WI38 (cell line): Measurements from ENCODE around the gene LRWD1.
"Not testable (repeated sequence)": the region's sequence is repeated elsewhere in the genome, so short reads cannot be mapped to it uniquely, and the experiment has no call there.

Experiments used
- H3K4me3 ChIP-seq: 2 replicates; pipeline ENCODE4 v1.5.1; 2011; ENCODE audit warnings: low read depth, mild to moderate bottlenecking, control low read depth, low read length

The LRWD1 gene

DNA sequence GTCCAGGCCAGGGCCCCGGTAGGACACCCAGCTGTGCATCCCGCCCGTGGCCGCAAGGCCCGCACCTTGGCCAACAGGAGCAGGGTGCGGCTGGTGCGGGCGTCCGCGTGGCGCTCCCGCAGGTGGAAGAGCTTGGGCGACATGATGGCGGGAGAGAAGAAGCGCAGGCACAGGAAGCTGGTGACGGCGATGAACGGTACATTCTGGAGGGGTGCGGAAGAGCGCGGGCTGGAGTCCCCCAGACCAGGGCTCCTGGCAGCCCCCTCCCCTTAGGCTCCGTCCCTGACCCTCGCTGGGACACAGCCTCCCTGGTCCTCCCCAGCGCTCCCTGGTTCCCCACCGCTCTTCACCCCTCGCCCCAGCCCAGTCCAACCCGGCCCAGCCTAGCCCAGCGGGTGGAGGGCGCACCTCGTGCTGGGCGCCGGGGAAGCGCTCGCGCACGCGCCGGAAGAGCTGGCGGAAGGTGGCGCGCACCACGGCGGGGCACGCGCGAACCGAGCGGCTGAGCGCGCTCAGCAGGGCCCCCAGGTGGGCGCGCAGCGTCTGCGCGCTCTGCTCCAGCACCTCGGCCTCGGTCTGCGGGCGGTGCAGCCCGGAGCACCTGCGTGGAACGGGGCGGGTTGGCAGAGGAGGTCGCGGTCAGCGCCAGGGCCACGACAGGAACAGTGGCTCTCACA is 29.8 kb downstream of the LRWD1 start:
- H3K4me3 ChIP-seq = not testable (repeated sequence)

GRCh38 chr7:102496861-102497260 is 32.1 kb downstream of the LRWD1 start:
- H3K4me3 ChIP-seq = not testable (repeated sequence)

DNA sequence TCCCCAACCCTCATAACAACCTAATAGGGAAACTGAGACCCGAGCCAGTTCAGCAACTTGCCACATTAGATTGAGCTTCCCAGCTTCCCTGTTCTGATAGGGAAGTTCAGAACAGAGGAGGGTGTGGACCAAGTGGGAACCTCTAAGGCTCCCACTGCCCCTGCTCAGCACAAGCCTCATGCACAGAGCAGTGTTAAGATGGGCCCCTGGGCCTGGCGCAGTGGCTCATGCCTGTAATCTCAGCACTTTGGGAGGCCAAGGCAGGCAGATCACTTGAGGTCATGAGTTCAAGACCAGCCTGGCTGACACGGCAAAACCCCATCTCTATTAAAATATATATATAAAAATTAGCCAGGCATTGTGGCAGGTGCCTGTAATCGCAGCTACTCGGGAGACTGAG is 32.5 kb downstream of the LRWD1 start:
- H3K4me3 ChIP-seq = not testable (repeated sequence)

- not testable (repeated sequence) for H3K4me3 ChIP-seq
Measured at GRCh38 chr7:102498321-102498720, 33.5 kb downstream of the LRWD1 start.

DNA sequence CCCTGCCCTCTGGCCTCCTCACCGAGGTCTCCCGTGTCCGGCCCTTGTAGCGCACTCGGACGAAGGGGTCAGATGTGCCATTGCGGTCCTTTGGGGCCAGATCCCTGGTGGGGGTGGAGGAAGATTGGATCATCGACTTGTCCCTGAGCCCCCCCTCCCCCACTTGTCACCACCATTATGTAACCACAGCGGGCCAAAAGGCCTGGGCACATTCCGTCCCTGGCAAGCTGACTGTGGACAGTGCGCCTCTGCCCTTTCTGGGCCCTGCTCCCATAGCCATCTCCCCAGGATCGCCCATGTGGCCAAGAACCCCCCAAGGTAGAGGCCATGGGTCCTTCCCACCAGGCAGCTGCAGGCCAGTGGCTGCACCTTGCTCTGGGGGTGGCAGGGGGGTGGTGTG is 38.4 kb downstream of the LRWD1 start:
- not testable (repeated sequence) for H3K4me3 ChIP-seq

DNA sequence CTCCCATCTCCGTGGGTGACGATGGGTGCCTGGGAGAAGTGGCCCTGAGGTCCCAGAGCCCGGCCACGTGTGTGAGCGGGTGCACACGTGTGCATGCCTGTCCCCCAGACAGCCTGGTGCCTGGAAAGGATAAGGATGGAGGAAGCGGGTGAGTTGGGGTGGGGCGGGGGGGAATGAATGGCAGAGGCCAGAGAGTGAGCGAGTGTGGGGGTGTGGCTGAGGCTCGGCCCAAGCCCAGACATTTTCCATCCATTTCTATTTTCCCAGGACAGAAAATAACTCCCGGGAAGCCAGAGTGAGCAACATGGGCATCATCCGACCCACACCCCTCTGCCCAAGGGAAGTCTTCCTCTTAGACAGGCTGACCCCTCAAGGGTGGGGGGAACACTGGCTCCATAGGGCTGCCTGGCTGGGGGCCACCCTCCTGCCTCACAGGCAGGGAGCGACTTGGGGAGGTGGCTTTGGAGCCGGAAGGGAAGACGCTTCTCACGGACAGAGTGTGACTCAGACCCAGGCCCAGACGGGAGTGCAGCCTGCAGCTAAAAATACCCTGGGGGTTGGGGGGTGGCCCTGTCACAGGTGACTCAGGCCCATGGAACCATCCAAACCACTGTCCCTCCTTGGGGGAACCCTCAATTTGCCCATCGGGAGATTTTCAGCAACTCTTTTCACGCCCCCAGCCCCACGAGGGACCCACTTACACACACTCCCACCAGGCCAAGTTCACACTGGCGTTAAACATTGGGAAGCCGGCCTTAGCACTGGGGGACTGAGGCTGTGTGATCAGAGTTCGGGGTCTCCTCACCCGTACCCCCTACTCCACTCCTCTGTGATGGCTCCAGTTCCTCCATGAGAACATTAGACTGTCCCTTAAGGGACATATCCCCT is 40.8 kb downstream of the LRWD1 start:
- H3K4me3 ChIP-seq = not testable (repeated sequence)

DNA sequence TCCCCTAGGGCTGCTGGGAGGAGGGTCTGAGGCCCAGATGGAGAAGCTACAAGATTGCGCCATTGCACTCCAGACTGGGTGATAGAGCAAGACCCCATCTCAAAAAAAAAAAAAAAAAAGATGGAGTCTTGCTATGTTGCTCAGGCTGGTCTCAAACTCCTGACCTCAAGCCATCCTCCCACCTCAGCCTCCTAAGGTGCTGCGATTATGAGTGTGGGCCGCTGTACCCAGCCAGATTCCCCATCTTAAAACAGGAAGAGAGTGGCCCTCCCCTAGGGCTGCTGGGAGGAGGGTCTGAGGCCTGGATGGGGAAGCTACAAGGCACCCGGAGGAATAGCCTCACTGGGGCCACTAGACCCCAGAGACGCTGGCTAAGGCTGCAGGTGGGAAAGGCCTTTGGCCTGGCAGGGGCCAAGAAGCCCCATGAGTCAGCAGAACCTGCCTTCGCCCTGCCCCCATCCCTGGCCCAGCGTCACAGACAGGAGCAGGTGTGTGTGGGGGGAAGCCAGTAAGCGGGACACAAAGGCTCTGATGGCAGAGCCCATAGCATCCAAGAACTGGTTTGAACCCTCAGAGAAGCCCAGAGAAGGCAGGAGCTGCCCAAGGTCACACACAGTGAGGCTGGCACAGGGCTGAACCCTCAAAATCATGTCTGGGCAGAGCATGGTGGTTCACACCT is 42.8 kb downstream of the LRWD1 start:
- not testable (repeated sequence) for H3K4me3 ChIP-seq

DNA sequence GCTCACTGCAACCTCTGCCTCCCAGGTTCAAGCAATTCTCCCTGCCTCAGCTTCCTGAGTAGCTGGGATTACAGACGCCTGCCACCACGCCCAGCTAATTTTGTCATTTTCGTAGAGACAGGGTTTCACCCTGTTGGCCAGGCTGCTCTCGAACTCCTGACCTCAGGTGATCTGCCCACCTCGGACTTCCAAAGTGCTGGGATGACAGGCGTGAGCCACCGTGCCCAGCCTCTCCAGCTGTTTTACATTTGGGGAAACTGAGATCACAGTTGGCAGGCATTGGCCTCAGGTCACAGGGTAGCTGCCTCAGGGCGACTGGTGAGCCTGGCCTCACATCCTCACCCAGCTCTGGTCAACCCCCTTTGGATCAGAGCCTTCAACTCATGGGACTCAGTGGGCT is 45.8 kb downstream of the LRWD1 start:
- H3K4me3 ChIP-seq = not testable (repeated sequence)

DNA sequence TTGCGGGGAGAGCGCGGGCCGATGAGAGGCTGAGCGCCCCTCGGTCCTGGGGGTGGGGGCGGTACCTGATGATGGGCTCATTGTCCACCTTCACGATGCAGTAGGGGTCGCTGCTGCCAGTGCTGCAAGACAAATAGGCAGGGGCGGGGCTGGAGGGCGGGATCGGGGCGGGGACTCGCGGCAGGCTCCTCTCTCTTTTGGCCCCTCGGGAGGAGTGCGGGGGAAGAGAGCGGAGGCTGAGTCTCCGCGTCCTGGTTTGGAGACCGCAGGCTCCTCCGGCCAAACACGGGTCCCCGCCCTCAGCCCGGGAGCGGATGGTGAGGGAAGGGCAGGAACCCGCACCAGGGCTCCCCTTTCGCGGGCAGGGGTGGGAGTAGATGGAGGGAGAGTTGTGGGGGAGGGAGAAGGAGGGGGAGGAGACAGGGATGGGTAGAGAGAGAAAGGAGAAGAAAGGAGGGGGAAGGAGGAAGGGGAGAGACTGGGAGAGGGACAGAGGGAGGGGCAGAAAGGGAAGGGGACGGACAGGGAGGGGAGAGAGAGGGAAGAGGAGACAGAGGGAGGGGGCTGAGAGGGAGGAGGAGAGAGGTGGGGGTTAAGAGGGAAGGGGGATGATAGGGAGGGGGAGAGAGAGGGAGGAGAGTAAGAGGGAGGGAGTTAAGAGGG is 47.2 kb downstream of the LRWD1 start:
- H3K4me3 ChIP-seq = not testable (repeated sequence)

DNA sequence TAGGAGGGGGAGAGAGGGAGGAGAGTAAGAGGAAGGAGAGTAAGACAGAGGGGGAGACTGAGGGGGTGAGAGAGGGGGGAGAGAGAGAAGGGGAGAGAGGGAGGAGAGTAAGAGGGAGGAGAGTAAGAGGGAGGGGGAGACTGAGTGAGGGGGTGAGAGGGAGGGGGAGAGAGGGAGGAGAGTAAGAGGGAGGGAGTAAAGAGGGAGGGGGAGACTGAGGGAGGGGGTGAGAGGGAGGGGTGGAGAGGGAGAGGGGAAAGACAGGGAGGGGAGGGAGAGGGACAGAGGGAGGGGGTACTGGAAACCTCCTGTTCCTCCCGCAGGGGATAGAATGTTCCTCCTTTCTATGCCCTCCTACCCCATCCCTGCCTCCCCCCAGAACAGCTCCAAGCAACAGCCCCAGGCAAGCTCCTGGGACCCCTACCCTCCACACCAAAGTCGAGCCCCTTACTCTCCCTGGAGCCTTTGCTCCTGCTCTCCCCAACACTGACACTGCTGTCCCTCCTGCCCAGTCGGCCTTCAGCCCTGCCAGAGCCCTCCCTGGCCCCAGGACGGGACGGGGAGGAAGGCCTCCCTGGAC is 47.9 kb downstream of the LRWD1 start:
- H3K4me3 ChIP-seq = peak overlapping the region; percentile 22; the same call in 1 of the 2 replicates

GRCh38 chr7:102514881-102515721 is 50.3 kb downstream of the LRWD1 start:
- H3K4me3 ChIP-seq = not testable (repeated sequence)

- H3K4me3 ChIP-seq = not testable (repeated sequence)
Measured at GRCh38 chr7:102515889-102516288, 51.1 kb downstream of the LRWD1 start.

DNA sequence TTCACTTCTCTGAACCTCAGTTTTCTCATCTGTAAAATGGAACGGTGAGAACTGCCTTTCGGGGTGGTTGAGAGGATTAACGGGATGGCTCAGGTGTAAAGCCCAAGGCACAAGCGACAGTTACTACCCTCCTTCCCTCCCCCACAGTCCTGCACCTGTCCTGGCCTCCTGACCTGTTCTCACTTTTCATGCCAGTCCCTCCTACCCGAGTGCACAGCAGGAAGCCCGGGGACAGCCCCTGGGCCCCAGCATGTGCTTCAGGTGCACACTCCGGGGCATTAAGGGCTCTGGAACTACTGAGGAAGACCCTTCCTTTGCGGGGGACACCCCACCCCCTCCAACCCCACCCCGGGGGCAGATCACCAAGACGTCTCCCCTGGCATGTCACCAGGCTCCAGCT is 52.2 kb downstream of the LRWD1 start:
- not testable (repeated sequence) for H3K4me3 ChIP-seq

GRCh38 chr7:102517550-102518147 is 52.9 kb downstream of the LRWD1 start, which contains the start of gene RASA4B:
Gene RASA4B (minus strand): TSS chr7:102517777. CDS start chr7:102517710, 67 bp downstream.
- not testable (repeated sequence) for H3K4me3 ChIP-seq

GRCh38 chr7:102520797-102521196 is 56.0 kb downstream of the LRWD1 start:
- H3K4me3 ChIP-seq = not testable (repeated sequence)
